ENCODE measurements around the gene NAV1. TPM values are rescaled to one million over a fixed set of nuclear protein-coding genes. Genes with fewer than 3 reads are reported as not detected.

NAV1 gene
- total RNA-seq, 4 donors from 2014 or later = 13.0 to 40.6 (median 16.9) TPM

DNA sequence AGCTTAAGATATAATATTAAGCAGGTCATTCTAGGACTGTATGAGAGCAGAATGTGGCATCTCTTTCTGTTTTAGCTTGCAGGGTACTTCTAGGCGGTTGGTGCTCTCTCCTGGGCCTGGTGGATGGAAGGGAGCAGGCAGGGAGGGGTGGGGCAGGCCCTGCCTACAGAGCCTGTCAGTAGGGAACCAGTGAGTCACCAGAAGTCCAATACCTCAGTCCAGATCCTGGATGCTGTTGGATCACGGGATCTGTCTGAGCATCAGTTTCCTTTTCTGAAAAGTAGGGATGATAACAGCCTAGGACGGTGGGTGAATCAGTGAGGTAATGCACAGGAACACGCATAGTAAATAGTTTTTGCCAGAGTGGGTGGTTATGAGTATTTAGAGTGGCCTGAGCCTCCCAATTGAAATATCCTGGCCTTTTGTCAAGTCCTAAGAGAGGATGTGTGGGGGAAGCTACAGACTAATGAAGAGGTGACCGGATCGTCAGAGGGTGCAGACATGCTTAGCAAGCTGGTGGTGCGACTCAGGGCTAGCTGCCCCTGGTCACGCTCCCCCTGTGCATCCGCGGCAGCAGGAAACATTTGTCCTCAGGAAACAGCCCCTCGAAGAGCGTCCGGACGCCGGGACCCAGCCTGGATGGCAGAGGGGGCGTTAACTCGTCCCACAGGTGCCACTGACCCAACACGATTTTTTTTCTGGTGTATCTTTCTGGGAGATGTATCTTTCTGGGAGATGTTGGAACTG lies 23.9 kb downstream of the NAV1 start:
- intact Hi-C loops (cut with DNase I; ENCODE audit: low total_unique reads) (loop anchor here (10.0 kb wide), 1 partner anchor 232 kb away; no protein-coding TSS in a partner anchor), in situ Hi-C loops (cut with MboI; ENCODE audit: low pct_ligation_motif_present in 1 of 4, low pct_unique_long_range_greater_than_20kb in 1 of 4, low sequenced_read_pairs in 3 of 4) (loop anchor here in 3 of 4 donors (5.0 to 25.0 kb wide), 5 partner anchors 132 to 234 kb away; no protein-coding TSS in a partner anchor)
- 80 to 93% methylated on average over 2 to 18 of the region's 18 CpGs for WGBS, 2 donors (ENCODE audit: low coverage in 1 of 2)
- Histone ChIP-seq H3K27ac (peak overlapping the region; percentile 51 to 75 (median 66)), H3K4me3 (no peak overlapping the region), H3K4me1 (peaks cover 0 to 26% (median 10%) of the 10 kb centered on the region in 4 donors), H3K36me3 (no peaks in the 10 kb centered on the region), H3K27me3 (no peaks in the 10 kb centered on the region), H3K9me3 (no peaks in the 10 kb centered on the region)
- no peak for TF ChIP-seq POLR2A (IDR thresholded peaks at IDR 0.05)
- no peak for TF ChIP-seq EP300 (IDR thresholded peaks at IDR 0.05; ENCODE audit: low read depth)
- peak in 1 of 3 donors; percentile 43 for TF ChIP-seq POLR2AphosphoS5 (IDR thresholded peaks at IDR 0.05)
- TF ChIP-seq, protein P1, sequence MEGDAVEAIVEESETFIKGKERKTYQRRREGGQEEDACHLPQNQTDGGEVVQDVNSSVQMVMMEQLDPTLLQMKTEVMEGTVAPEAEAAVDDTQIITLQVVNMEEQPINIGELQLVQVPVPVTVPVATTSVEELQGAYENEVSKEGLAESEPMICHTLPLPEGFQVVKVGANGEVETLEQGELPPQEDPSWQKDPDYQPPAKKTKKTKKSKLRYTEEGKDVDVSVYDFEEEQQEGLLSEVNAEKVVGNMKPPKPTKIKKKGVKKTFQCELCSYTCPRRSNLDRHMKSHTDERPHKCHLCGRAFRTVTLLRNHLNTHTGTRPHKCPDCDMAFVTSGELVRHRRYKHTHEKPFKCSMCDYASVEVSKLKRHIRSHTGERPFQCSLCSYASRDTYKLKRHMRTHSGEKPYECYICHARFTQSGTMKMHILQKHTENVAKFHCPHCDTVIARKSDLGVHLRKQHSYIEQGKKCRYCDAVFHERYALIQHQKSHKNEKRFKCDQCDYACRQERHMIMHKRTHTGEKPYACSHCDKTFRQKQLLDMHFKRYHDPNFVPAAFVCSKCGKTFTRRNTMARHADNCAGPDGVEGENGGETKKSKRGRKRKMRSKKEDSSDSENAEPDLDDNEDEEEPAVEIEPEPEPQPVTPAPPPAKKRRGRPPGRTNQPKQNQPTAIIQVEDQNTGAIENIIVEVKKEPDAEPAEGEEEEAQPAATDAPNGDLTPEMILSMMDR (IDR thresholded peaks at IDR 0.05) = no peak
- DNase-seq = no peak

DNA sequence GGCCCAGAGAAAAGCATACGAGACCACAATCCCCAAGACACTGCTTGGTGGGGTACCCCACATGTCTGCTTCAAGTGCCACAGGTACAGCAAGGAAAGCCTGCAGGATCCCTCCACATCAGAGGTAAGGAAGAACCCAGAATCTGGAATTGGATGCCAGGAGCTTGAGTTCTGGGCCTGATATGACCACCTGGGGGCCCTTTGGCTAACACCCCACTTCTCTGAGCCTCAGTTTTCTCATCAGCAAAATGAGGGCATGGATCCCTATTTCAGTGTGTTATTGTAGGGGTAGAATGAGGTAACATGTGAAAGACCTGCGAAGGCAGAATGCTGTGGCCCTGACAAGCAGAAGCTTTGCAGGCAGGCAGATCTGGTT lies 24.5 kb downstream of the NAV1 start:
- WGBS, 2 donors (ENCODE audit: low coverage in 1 of 2) = 86% methylated on average over 2 of the region's 2 CpGs; no CpG with 5 or more reads in 1 of the 2 donors
- Histone ChIP-seq H3K9me3 (no peaks in the 10 kb centered on the region), H3K4me3 (no peak overlapping the region), H3K27me3 (no peaks in the 10 kb centered on the region), H3K4me1 (peaks cover 0 to 24% (median 10%) of the 10 kb centered on the region in 4 donors), H3K27ac (peak overlapping the region; percentile 51 to 75 (median 66)), H3K36me3 (no peaks in the 10 kb centered on the region)
- in situ Hi-C loops (cut with MboI; ENCODE audit: low pct_ligation_motif_present in 1 of 4, low pct_unique_long_range_greater_than_20kb in 1 of 4, low sequenced_read_pairs in 3 of 4) (loop anchor here in 3 of 4 donors (5.0 to 25.0 kb wide), 5 partner anchors 131 to 234 kb away; no protein-coding TSS in a partner anchor), intact Hi-C loops (cut with DNase I; ENCODE audit: low total_unique reads) (loop anchor here (10.0 kb wide), 1 partner anchor 231 kb away; no protein-coding TSS in a partner anchor)
- TF ChIP-seq, protein P1 (IDR thresholded peaks at IDR 0.05) = no peak
- no peak for TF ChIP-seq POLR2A (IDR thresholded peaks at IDR 0.05)
- TF ChIP-seq EP300 (IDR thresholded peaks at IDR 0.05; ENCODE audit: low read depth) = no peak
- TF ChIP-seq POLR2AphosphoS5 (IDR thresholded peaks at IDR 0.05) = no peak
- no peak for DNase-seq

DNA sequence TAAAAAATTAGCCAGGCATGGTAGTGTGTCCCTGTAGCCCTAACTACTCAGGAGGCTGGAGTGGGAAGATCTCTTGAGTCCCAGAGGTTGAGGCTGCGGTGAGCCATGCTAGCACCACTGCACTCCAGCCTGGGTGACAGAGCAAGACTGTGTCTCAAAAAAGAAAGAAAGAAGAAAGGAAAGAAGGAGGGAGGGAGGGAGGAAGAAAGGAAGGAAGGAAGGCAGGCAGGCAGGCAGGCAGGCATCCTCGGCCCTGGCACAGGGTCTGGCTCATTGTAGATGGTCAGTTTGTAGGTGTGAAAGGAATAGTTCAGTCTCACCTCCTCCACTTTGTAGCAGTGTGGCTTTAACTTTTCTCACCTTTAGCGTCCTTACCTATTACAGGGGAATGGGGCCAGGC lies 25.0 kb downstream of the NAV1 start:
- Histone ChIP-seq H3K4me1 (peaks cover 0 to 24% (median 10%) of the 10 kb centered on the region in 4 donors), H3K4me3 (no peak overlapping the region), H3K27ac (peak overlapping the region in 2 of 4 donors; percentile 18 to 75), H3K9me3 (no peaks in the 10 kb centered on the region), H3K36me3 (no peaks in the 10 kb centered on the region), H3K27me3 (no peaks in the 10 kb centered on the region)
- in situ Hi-C loops (cut with MboI; ENCODE audit: low pct_ligation_motif_present in 1 of 4, low pct_unique_long_range_greater_than_20kb in 1 of 4, low sequenced_read_pairs in 3 of 4) = loop anchor here in 3 of 4 donors (5.0 to 25.0 kb wide), 5 partner anchors 131 to 233 kb away; no protein-coding TSS in a partner anchor
- intact Hi-C loops (cut with DNase I; ENCODE audit: low total_unique reads) = loop anchor here (10.0 kb wide), 1 partner anchor 231 kb away; no protein-coding TSS in a partner anchor
- no peak for TF ChIP-seq EP300 (IDR thresholded peaks at IDR 0.05; ENCODE audit: low read depth)
- no peak for TF ChIP-seq POLR2A (IDR thresholded peaks at IDR 0.05)
- TF ChIP-seq POLR2AphosphoS5 (IDR thresholded peaks at IDR 0.05) = no peak
- TF ChIP-seq, protein P1 (IDR thresholded peaks at IDR 0.05) = no peak
- WGBS, 2 donors (ENCODE audit: low coverage in 1 of 2) = 84 to 100% methylated on average over 2 to 3 of the region's 3 CpGs
- no peak for DNase-seq

DNA sequence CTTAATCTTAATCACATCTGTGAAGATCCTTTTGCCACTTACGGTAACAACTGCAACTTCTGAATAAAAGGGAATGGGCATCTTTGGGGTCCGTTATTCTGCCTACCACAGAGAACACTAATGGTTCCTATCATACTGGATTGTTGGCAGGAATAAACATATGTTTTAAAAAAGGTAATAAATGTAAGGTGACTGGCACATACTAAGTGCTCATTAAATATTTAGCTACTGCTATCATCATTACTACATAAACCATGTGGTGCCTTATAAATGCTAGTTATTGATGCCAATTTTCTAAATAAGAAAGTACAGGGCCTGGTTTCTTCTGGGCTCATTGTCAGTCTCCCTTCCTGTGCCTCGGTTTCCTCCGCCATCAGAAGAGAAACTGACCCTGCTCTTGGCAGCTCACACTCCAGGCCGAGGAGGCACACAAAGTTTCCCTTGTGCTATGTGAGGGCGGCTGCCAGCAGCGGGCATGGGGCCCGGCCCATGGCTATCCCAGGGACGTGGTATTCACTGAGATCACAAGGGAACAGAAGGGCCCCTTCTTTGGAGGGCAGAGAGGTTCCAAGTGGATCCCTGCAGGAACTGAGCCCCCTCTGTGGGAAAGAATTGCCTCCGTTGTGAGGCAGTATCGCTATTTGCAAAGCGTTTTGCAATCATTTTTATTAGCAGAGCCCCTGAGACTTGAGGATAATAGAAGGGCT lies 26.2 kb downstream of the NAV1 start:
- peaks cover 0 to 17% (median 6%) of the 10 kb centered on the region in 4 donors for H3K4me1 ChIP-seq
- no peak overlapping the region for H3K4me3 ChIP-seq
- intact Hi-C loops (cut with DNase I; ENCODE audit: low total_unique reads) (loop anchor here (10.0 kb wide), 1 partner anchor 230 kb away; no protein-coding TSS in a partner anchor), in situ Hi-C loops (cut with MboI; ENCODE audit: low pct_ligation_motif_present in 1 of 4, low pct_unique_long_range_greater_than_20kb in 1 of 4, low sequenced_read_pairs in 3 of 4) (loop anchor here in 2 of 4 donors (5.0 to 25.0 kb wide), 4 partner anchors 130 to 222 kb away; no protein-coding TSS in a partner anchor)
- 82 to 90% methylated on average over 5 to 12 of the region's 12 CpGs for WGBS, 2 donors (ENCODE audit: low coverage in 1 of 2)
- no peaks in the 10 kb centered on the region for H3K9me3 ChIP-seq
- peak overlapping the region in 3 of 4 donors; percentile 18 to 47 (median 44) for H3K27ac ChIP-seq
- DNase-seq = no peak
- H3K36me3 ChIP-seq = no peaks in the 10 kb centered on the region
- TF ChIP-seq, protein P1 (IDR thresholded peaks at IDR 0.05) = no peak
- TF ChIP-seq POLR2AphosphoS5 (IDR thresholded peaks at IDR 0.05) = no peak
- no peak for TF ChIP-seq EP300 (IDR thresholded peaks at IDR 0.05; ENCODE audit: low read depth)
- no peak for TF ChIP-seq POLR2A (IDR thresholded peaks at IDR 0.05)
- no peaks in the 10 kb centered on the region for H3K27me3 ChIP-seq
